H54 (cell line): ENCODE measurements around the gene DCAF5.

Experiments
- DNase-seq: peaks from one replicate; pipeline ENCODE4 v3.0.0; 2011; ENCODE audit warnings: low spot score, mixed read lengths; ENCODE audit not compliant: insufficient read length
- FAIRE-seq: peaks from 3 replicates; lab custom pipeline; 2011; peaks lifted over from hg19 to GRCh38; lab: Jason Lieb, UNC
- POLR2A ChIP-seq: IDR thresholded peaks from 2 replicates; pipeline ENCODE4 v1.6.1; 2011; ENCODE audit warnings: low read depth, mild to moderate bottlenecking, low read length

DCAF5 gene

DNA sequence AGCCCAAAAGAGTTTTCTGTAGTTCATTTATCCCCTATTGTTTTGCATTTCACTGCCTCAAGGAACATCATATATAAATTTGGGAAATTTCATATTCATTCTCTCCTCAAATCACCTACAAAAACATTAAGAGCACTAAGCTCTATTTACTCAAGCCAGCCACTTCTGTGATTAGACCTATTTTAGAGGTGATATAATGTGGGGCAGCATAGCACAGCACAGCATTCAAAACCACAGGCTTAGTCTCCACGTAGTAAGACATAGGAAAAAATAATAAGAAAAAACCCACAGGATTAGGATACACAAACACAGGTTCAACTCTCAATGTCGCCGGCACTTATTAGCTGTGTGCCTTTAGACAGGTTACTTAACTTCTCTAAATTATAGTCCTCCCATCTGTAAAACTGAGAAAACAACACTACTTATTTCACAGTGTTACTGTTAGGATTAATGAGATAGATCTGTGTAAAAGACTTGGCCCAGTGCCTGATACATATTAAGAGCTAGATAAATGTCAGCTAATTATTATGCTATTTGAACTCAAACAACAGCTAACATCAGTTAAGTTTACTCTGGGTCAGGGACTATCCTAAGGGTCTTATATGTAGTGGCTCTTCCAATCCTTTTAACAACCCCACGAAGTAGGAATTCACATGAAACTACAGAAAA is 20.3 kb downstream of the DCAF5 start:
- TF ChIP-seq POLR2A: no peak
- FAIRE-seq (no peak), DNase-seq (no peak)

DNA sequence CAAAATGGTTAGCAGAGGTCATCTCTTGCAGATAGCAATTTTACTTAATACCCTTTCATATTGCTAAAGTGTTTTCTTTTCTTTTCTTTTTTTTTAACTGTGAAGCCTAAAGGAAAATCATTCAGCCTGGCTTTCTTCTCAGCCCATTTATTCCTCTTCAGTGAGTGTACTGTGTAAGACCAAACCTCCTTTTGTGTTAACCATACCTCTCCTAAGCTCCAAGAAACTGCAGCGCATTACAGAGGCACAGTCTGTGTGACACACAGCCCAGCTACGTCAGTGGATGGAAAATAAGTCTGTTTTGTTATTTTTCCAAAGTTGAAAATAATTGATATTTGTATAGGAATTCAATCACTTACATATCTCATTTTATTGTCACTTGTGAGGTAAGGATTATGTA is 21.7 kb downstream of the DCAF5 start:
- DNase-seq (no peak), FAIRE-seq (no peak)
- TF ChIP-seq POLR2A: no peak

DNA sequence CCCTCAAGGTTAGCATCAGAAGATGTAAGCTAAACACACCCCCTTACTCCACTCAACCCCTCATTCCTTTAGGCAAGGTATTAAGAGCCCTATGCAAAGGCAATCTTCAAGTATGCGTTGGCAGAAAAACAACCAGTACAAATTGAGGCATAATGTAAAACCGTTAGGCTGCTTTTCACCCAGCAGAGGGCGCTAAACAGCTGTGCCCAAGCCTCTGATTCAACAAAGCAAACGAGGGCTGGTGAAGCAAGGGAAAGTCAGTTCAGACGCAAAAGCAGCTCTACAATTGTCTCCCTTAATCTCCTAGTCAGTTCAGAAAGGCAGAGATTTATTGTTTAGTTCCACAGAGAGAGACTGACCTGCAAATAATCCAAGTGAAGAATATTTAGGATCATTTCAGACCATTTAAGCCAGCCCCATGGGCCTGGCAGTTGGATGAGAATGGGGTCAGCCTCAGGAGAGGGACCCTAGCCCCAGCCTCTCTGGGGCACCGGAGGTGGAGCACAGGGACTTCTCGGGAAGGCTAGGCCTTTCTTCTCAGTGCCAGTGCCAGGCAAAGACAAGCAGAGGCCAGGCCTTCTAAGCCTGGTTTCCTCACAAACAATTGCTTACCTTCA is 23.5 kb downstream of the DCAF5 start:
- peak; percentile 93 for FAIRE-seq
- peak; percentile 34 for DNase-seq
- no peak for TF ChIP-seq POLR2A

DNA sequence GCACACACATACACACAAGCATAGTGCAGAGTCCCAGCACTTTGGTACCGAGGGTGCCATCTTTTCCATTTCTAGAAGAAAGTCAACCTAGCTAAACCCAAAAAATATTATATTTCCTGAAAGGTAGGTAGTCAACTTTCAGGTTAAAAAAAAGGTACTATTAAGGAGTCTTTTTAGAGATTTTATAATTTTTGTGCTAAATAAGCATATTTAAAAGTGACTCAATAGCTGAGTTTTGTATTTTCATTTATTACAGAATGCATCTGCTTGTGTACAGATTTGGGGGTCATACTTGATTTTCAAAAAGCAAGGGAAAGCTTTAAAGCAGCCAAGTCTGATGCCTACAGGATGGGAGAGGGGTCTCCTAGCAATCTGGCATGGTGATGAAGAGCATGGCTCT is 34.6 kb downstream of the DCAF5 start:
- FAIRE-seq: no peak
- DNase-seq: no peak
- no peak for TF ChIP-seq POLR2A

DNA sequence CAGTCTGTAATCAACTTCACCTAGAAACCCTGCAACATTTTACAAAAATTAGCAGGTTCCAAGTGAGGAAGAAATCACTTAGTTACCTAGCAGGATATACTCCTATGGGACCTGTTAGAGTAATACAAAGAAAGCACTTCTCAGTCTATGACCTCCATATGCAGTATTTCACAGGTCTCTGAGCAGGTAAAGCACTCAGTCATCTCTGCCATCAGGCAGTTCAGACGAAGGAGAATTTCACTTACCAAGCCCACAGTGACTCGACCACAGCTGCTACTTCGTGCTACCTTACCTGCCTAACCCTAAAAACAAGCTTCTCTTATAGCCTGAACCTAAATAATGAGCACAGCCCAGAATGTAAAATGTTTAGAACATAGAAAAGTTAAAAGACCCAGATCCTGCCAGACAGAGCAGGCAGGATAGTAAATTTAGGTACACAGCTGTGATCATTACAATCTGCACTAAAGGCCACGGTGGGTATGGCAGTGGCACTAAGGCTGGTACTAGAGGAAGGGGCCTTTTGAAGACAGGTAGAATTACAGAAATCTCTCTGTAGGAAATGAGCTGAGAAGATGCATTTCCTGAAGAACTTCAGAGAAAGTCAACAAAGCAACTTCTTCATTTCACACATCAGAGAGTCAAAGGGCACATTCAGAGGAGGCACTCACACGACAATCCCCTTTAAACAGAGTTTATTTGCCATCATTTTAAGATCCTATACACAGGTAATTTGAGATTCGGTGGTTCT is 35.7 kb downstream of the DCAF5 start:
- no peak for DNase-seq
- TF ChIP-seq POLR2A: no peak
- no peak for FAIRE-seq

DNA sequence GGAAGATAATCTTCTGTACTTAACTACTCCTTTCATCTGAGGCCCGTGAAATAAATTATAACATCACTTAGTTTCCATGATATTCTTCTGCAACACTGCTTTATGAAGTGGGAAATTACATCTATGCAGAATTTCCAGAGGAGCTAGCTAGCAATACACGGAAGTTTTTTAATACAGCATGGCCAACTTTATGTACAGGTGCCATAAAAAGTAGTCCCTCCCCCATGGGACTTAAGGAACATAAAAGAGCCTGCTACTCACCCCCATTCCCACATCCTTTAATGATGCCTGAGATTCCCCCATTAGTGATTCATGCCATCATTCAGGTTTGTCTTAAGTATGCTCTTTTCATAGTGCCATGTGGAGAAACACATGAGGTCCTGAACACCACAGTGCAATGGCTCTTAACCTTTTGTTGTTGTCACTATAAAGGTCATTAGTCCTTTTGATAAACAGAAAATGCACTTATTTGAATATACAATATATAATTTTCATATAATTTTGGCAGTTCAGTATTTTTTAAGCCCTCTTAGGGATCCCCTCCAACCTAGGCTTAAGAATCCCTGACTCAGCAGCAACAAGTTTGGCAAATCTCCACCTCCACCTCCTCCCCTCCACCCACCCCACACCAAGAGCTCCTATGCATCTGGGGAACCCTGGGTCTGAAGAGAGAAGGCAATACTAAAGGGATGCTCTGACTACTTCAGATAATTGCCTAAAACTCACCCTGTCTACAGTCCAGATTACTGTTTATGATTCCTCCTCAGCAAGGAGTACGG is 37.3 kb downstream of the DCAF5 start:
- DNase-seq (no peak), FAIRE-seq (no peak)

DNA sequence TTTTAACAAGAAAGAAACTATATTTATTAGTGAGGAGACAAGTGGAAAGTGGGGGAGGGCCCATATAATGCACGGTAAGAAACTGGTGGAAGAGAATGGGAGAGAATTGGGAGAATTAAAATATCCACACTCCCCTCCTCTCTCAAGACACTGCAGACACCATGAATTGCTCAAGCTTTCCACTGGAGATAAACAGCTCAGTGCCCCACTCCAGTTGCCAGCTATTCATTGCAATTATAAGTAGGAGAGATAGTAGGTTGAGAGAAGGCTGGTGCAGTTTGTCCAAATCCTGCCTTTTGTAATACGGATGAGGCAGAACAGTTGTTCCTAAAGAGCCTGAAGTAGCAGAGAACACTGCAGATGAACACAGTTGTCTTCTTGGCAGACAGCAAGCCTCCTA is 38.2 kb downstream of the DCAF5 start:
- no peak for DNase-seq
- no peak for FAIRE-seq
- TF ChIP-seq POLR2A: no peak

More for the DNA sequence above, 37.3 kb downstream of the DCAF5 start:
- no peak for TF ChIP-seq POLR2A

DNA sequence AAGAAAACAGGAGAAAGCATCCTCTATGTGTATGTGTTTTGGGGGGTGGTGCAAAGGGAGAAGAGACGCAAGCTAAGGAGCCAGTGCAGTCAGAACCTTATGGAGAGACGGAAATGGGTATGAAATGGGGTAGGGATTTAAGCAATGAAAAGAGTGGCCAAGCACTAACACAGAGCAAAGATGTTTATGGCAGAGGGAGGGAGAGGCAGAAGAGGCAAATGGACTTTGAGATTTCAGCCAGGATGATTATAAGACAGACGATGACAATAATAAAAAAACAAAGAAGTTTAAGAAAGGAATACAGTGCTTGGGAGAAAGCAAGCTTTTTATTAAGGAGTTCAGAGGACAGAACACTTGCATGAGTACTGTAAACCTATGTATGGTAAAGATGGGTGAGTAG is 44.6 kb downstream of the DCAF5 start:
- DNase-seq: no peak
- FAIRE-seq: no peak
- TF ChIP-seq POLR2A: no peak

DNA sequence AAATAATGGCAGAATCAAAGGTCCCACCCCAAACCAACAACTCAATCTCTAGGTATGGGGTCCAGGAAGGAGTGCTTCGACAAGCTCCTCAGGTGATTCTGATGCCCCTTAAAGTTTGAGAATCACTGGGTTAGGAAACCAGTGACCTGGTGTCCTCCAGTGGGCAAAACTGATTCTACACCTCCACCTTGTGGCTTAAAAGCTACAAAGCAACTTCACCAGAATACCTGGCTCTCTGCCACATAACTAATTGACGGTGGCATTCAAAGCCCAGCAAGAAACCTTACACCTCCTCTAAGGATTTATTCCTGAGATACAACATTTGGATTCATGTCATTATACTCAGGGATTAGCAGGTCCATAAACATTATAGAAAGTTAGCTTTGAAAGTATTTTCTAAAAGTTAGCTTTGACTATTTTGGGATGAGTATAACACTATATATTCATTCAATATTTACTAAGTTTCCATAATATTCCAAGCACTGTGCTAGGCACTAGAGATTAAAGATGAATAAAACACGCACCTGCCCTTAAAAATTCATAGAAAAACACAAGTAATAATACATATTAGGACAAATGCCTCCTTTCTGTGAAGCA is 45.4 kb downstream of the DCAF5 start:
- DNase-seq (no peak), FAIRE-seq (peak; percentile 84)
- TF ChIP-seq POLR2A: no peak

DNA sequence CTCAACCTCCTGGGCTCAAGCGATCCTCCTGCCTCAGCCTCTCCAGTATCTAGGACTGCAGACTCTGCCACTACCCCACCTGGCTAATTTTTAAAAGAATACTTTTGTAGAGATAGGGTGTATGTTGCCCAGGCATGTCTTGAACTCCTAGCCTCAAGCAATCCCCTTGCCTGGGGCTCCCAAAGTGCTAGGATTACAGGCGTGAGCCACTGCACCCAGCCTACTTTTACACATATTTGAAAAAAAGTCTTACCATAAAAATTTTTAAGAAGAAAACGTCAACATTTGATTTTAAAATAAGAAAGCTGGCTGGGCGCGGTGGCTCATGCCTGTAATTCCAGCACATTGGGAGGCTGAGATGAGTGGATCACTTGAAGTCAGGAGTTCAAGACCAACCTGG is 46.5 kb downstream of the DCAF5 start:
- DNase-seq (no peak), FAIRE-seq (no peak)
- no peak for TF ChIP-seq POLR2A

DNA sequence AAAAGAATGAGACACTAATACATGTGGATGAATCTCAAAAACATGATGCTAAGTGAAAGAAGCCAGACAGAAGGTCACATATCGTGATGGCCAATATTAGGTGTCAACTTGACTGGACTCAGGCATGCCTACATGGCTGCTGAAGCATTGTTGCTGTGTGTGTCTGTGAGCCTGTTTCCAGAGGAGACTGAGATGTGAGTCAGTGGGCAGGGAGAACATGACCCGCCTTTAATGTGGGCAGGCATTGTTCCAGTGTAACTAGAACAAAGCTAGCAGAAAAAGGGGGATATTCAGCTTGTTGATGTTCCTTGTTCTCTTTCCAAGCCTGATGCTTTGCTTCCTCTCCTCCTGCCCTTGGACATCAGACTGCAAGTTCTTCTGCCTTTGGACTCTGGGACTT is 47.6 kb downstream of the DCAF5 start:
- no peak for DNase-seq
- no peak for TF ChIP-seq POLR2A
- peak; percentile 52 for FAIRE-seq

DNA sequence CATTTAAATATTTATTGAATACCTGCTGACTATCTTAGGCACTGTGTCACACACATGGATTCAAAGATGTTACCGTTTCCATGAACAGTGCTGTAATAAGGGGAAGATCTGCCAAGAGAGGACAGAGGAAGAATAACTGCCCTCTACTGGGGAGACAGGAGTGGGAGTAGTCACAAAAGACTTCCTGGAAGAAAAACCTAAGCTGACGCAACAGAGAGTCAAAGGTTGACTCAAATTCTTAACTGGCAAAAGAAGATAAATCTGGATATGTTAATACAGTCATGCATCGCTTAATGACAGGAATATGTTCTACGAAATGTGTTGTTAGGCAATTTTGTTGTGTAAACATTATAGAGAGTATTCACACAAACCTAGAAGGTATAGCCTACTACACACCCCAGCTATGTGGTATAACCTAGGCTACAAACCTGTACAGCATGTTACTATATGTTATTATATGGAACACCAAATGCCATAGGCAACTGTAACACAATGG is 51.5 kb downstream of the DCAF5 start:
- peak; percentile 91 for FAIRE-seq
- DNase-seq: no peak
- no peak for TF ChIP-seq POLR2A

DNA sequence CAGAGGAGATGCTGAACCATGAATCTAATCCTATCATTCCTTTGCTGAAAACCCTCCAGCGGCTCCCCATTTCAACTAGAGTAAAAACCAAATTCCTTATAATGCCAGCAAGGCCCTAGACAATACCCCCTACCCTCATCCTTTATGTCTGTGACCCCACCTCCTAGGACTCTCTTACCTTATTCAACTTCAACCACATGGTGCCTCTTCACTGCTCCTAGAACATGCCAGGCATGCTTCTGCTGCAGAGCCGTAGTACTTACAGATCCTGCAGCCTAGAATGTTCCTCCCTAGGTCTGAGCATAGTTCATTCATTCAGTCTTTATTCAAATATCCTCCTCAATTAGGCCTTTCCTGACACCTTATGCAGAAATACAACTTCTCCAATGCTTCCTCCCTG is 54.9 kb downstream of the DCAF5 start:
- DNase-seq (no peak), FAIRE-seq (no peak)
- TF ChIP-seq POLR2A: no peak
